GM19438 (cell line): ENCODE data around the gene AGGF1.
"Not testable (repeated sequence)": the region's sequence is repeated elsewhere in the genome, so short reads cannot be mapped to it uniquely, and the experiment has no call there.

ENCODE experiments used
- ATAC-seq: cut with Tn5 transposase; IDR thresholded peaks from one replicate; pipeline ENCODE4 v1.9.1; 2021; ENCODE audit warnings: low read depth; ENCODE audit not compliant: unreplicated experiment

AGGF1 gene

GRCh38 chr5:77022511-77023417 is 7.4 kb upstream of the AGGF1 start:
- no peak for ATAC-seq

- no peak for ATAC-seq
Observed at GRCh38 chr5:77024490-77024889, 5.7 kb upstream of the AGGF1 start.

GRCh38 chr5:77028631-77029375 is 1.4 kb upstream of the AGGF1 start:
- no peak for ATAC-seq

GRCh38 chr5:77029376-77029885 is 773 bp upstream of the AGGF1 start:
- ATAC-seq: no peak

- ATAC-seq: no peak
Observed at GRCh38 chr5:77031891-77032290, 1.7 kb downstream of the AGGF1 start.

GRCh38 chr5:77032635-77033034 is 2.4 kb downstream of the AGGF1 start:
- no peak for ATAC-seq

GRCh38 chr5:77033338-77033737 is 3.1 kb downstream of the AGGF1 start:
- no peak for ATAC-seq

- no peak for ATAC-seq
Observed at GRCh38 chr5:77035950-77036349, 5.7 kb downstream of the AGGF1 start.

GRCh38 chr5:77046416-77047073 is 16.3 kb downstream of the AGGF1 start:
- no peak for ATAC-seq

- no peak for ATAC-seq
Observed at GRCh38 chr5:77064040-77064439, 33.8 kb downstream of the AGGF1 start.

GRCh38 chr5:77065256-77065655 is 35.1 kb downstream of the AGGF1 start:
- no peak for ATAC-seq

- ATAC-seq: peak; percentile 33
Observed at GRCh38 chr5:77066184-77066583, 36.0 kb downstream of the AGGF1 start.

- ATAC-seq: peak; percentile 68
Observed at GRCh38 chr5:77066823-77067442, 36.7 kb downstream of the AGGF1 start.

GRCh38 chr5:77073667-77074066 is 43.5 kb downstream of the AGGF1 start:
- no peak for ATAC-seq

GRCh38 chr5:77074745-77075144 is 44.5 kb downstream of the AGGF1 start:
- no peak for ATAC-seq

- ATAC-seq: peak; percentile 87
Observed at GRCh38 chr5:77076961-77077828, 47.0 kb downstream of the AGGF1 start.

GRCh38 chr5:77077829-77078176 is 47.6 kb downstream of the AGGF1 start:
- ATAC-seq: no peak

- ATAC-seq: not testable (repeated sequence)
Observed at GRCh38 chr5:77080479-77080878, 50.3 kb downstream of the AGGF1 start.

GRCh38 chr5:77080905-77081304 is 50.7 kb downstream of the AGGF1 start:
- no peak for ATAC-seq

GRCh38 chr5:77082280-77082679 is 52.1 kb downstream of the AGGF1 start:
- no peak for ATAC-seq
